Activated CD4-positive, alpha-beta T cell treated with anti-CD3 and anti-CD28 coated beads, Interleukin-2, amount 50 U/mL, for 16 hours (primary cell): ENCODE measurements around the gene NF2.

Experiments used
- DNase-seq: peaks from one replicate; pipeline ENCODE4 v3.0.0-alpha.2; 2020

The NF2 gene

DNA sequence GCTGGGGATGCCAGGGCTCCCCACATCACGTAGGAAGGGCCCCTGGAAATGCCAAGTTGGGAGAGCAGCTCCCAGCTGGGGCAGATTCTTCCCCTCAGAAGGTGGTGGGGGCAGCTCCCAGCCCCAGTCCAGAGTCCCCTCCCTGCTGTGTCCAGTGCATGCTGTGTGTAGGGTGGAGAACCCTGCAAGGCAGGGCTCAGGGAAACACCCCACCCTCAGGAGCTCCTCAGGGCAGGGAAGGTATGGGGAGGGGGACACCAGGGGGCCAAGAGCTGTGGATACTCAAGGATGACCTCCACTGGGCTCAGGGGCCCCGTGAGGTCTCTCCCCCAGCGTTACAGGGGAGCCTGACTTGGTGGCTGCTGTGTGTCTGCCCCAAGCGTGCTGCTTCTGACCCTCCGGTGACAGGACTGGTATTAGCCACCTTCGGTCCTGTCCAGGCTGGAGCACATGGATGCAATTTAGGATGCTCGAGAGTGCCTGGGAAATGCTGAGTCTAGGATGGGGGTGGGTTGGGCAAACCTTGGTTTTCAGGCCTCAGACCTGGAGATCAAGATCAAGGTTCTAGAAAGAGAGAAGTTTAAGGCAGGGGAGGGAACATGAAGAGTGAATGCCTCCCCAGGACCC, 100.2 kb downstream of the NF2 start:
- no peak for DNase-seq

DNA sequence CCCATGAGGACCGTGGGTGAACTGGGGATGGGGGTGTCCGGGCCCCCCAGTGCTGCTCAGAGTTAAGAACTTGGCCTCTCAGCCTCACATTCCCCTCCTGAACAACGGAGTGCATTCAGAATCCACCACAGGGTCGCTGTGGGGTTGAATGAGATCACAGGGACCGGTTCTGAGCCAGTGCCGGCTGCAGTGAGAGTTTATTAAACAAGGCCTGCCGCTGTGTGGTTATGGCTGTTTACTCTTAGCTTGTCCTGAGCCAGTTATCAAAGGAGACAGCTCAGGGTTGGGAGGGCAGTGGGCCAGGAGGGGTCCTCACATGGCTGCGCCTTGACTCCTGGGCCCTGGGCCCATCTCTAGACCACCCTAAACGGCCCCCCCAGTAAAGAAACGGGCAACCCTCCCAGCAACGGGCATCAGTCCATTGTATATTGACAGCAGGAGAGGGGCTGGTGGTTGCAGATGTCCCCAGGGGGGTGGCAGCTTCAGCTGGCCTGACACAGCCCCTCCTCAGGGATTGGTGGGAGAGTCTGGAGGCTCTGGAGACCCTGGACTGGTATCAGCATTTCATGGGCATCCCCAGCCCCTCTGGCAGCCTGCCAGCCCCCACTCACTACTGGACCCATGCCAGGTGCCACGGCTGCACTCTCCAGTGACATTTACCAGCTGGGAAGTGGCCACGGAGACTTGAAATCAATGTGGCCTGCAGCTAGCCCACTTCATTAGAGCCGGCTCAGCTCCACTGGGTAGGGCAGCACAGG, 101.3 kb downstream of the NF2 start:
- no peak for DNase-seq

DNA sequence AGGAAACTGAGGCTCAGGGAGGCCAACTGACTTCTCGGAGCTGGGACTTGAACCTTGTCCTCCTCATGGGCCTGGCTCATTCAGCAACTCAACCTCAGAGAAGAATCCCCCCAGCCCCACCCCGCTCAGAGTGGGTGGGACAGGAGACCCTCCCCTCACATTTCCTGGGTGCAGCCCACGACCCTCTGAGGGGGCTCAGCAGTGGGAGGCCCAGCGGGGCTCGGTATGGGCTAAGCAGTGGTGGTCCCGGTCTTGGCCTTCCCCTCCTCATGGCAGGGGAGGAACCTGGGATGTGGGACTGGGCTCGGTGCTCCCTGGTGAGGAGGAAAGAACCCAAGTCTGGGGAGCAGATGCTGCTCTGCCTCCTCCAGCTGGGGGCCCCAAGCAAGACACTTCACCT, 102.2 kb downstream of the NF2 start:
- DNase-seq = no peak

DNA sequence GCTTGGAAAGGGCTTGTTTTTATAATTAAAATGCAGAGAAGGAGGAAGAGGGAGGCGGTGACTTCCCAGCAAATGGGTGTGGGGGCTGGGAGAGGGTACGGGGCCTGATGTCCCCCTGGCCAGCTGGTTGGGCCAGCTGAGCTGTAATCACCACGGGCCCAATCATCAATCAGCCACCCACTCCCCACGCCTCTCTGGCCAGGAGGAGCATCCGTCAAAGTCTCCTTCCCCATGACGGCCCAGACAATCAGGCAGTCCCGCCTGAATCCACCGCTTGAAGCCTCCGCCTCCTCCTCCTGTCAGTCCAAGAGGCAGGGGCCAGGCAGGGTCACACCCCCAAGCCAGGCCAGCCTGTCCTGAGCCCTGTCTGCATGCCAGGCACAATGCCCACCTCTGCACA, 103.1 kb downstream of the NF2 start:
- DNase-seq = no peak

DNA sequence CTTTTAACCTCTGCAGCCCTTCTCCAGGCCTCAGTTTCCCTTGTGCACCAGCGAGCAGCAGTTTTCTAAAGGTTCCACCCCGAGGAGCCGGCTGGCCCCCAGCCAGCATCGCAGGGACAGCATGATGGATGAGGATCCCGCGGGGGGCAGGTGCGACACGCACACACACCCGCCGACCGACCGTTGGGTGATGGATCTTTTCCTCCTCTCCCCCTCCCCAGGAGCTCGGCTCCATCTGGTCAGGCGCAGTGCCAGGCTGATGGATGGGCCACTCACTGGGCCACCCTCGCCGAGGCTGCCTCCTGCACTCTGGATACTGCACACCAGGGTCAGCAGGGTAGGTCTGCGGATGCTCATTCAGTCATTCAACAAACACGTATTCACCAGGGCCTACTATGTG, 103.6 kb downstream of the NF2 start:
- no peak for DNase-seq

DNA sequence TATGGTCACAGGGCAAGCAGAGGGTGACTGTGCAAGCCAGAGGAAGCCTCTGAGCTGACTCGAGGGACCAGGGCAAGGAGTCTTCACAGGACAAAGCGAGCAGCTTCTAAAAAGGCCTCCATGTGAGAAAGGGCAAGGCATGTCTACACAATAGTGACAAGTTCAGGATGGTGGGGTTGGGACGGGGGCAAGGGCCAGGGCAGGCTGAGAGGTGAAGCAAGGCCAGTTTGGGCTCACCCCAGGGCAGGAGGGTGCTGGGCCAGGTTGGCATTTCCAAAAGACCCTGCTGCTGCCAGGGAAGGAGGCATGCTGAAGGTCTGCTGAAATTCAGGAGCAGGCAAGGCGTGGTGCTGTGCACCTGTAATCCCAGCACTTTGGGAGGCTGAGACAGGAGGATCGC, 104.0 kb downstream of the NF2 start:
- DNase-seq = no peak

DNA sequence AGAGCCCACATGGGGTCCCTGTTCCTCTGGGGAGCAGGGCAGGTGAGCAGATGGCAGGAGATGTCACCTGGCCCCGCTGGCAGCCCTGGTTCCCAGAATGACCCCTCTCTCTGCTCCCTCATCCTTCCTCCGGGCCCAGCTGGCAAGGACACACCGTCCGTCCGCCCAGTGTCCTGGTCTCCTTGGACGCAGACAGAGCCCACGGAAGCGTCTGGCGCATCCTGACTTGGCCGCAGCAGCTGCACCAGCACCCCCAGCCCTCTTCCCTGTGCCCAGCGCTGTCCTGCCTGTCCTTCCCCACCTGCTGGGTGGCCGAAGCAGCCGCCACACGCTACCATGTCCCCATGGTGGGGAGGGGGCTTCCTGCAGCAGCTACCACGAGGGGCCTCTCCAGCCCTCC, 106.8 kb downstream of the NF2 start:
- no peak for DNase-seq

DNA sequence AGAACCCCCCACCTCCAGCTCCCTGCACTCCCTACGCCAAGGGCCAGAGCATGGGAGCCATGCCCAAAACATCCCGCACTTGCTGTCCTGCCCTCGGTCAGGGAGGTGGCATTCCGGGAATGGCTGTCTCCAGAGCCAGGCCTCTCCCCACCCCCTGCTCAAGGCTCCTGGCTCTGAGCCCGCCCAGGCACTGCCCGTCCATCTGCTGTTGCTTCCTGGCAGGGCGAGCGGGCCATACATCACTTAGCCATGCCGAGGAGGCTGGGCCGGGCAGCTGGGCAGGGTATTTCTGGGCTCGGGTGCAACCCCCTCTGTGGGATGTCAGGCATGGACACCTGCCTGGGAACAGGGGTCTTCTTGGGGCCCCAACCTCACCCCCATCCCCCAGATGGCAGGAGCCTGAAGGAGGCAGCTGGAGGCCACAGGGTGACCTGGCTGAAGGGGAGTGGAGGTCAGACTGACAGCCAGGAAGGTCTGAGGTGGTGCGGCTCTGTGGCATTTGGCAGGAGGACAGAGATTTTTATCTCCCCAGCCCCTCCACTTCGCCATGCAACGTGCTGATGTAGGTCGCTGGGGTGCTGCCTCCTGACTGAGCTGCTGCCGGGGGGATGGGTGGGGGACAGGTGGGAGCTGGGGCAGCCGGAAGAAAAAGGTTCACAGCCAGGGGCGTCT, 107.6 kb downstream of the NF2 start:
- no peak for DNase-seq

DNA sequence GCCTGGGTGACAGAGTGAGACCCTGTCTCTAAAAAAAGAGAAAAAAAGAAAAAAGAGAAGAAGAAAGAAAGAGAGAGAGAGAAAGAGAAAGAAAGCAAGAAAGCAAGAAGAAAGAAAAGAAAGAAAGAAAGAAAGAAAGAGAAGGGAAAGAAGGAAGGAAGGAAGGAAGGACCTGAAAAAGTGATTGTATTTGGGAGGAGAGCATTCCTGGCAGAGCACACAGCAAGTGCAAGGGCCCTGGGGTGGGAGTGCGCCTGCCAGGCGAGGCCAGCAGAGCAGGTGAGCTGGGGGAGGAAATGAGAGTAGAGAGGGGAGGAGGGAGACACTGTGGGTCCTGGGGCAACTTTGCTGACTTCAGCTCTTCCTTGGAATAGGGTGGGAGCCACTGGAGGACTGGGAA, 108.7 kb downstream of the NF2 start:
- DNase-seq = no peak

DNA sequence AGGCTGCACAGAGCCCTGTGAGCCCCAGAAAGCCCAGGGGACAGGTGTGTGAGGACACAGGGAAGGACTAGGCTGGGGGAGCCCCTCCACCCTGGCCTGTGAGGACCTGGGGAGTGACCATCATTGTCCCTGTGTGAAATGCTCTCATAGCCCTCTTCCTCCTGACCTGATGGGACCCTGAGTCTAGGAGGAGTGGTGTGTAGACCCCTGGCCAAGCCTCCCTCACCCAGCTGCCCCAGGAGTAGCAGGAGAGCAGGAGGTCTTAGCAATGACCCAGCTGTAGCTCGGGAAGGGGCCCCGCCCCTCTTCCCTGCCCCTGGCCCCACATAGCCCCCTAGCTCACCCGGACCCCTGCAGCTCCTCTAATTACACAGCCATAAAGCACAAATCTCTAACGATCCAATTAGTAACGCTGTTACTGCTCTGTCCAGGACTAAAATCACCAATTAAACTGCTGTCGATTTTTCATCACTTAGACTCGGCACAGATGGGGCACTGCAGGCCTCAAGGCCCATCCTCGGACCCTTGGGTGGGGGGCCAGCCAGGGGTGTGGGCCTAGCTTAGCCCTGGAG, 109.8 kb downstream of the NF2 start:
- DNase-seq = no peak

DNA sequence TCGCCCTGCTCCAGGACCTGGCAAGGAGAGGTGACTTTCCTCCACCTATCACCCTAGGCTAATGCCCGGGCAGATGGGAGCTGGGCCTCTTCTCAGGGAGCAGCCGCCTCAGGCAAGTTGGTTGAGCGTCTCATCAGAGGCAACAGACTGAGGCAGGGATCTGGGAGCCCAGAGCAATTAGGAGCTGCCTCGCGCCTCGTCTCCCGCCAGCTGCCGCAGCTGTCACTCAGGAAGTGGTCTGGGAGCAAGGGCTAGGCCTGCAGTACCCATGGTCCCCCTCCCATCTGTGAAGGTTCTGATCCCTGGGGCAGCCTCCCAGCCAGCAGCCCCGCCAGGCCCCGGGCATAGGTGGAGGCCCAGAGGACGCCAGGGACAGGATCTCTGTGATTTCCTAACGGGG, 111.8 kb downstream of the NF2 start:
- DNase-seq = no peak

DNA sequence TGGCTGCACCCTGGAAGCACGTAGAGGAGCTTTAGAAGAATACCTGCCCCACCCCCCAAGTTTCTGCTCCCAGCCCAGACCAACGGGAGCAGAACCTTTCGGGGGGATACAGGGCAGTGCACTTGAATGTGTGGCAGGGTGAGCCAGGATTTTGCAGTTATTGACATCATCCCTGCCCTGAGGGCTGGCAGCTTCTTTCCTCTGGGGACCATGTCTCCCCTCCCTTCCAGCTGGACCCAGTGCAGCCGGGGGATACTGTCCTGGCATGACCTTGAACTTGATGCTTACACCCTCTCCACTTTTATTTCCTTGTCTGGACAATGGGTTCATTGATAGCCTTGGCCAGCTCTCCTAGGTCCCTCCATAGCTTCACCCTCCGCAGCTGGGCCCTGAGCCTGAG, 112.3 kb downstream of the NF2 start:
- DNase-seq = no peak

DNA sequence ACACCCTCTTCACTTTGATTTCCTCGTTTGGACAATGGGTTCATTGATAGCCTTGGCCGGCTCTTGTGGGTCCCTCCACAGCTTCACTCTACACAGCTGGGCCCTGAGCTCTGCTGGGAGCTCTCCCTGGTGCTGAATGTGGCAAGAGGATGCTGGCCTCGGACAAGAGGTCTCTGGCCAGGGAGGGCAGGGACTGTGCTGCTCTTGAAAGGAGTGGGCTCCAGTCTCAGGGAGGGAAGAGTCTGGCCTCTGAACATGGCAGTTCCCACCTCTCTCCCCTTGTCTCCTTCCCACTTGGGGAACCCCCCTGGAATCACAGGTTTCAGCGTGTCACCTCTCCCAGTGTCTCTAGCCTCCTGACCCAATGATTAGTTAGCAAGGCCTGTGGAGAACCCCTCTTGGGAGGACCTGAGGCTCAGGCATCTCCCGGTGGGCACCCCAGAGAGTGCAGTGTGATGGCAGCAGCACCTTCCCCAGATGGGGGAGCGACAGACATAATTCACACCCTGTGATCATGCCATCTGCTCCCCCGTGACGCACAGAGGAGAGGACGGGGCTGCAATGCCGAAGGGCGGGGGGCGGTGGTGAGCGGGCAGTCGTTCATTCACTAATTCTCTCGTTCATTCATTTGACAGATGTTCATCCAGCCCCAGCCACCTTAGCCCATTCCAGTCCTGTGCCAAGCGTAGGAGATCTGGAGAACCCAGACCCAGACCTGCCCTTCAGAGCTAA, 113.5 kb downstream of the NF2 start:
- DNase-seq = peak; percentile 19

DNA sequence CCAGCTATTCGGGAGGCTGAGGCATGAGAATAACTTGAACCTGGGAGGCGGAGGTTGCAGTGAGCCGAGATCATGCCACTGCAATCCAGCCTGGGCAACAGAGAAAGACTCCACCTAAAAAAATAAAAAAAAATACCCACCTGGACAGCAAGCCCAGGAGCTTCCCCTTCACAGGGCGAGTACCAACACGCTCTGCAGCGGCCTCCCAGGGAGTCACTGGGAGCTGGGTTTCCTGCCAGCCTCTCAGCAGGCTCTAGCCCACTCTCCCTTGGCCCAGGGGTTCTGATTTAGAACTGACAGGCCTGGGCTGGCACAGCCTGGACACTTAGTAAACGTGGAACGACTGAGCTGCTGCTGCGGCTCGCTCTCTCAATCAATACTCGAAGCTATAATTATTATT, 114.4 kb downstream of the NF2 start:
- no peak for DNase-seq

DNA sequence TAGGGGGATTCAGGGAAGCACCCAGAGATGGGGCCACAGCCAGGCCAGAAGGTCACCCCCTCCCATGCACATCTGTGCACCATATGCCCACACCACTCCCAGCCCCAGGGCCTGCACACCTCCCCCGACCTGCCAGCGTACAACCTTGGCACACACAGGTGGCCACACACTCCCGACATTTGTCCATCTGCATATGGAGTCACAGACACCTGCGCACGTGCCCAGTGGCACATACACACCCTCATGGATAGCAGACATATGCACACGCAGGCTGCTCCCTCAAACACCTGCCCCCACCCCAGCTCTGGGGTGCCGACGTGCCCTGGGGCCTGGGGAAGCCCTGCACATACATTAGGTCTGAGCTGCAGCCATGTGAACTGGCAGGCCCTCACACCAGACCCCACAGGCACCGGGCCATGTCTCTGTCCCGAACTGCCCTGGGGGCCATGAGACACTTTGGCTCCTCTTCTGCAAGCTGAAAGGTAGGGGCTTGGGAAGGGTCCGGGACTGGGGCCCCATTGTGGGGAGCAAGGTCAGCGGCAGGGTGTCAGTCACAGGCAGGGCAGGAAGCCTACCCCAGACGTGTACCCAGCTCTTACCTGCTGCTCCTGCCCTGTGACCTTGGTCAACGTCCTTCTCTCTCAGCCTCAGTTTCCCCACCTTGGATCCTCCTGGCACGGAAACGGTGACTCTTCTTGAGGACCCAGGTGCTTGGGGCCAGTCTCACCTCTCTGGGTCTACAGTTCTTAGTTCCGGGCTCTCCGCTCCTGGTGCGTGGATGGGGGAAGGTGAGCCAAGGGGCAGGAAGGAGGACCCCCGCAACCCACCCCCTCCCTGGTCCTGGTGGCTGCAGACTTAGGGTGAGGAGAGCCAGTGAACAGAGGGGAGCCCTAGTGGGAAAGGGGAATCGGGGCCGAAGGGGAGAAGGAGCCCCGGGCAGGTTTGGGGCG, 115.8 kb downstream of the NF2 start:
- no peak for DNase-seq

DNA sequence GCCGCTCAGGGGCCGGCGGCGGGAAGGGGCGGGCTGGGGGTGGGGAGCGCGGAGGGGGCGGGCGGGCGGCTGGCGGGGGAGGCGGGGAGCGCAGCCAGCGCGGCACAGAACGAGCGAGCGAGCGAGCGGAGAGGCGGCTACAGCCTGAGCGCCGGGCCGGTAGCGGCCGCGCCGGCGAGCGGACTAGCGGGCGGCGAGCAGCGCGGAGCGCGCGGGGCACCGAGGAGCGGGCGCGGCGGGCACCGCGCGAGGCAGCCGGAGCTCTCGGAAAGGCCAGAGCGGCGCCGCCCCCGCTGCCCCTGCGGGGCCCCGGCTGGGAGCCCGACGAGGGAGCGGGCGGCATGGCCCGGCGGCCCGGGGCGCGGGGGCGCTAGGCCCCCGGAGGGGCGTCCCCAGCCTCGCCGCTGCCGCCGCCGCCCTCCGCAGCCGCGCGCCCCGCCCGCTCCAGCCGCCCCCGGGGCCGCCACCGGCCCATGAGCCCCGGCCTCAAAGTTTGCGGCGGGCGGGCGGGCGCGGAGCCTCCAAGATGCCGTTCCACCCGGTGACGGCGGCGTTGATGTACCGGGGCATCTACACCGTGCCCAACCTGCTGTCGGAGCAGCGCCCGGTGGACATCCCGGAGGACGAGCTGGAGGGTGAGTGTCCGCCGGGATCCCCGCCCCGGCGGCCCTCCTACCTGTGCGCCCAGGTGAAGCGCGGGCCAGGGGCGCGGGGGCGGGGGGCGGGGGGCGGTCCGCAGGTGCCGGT, 116.6 kb downstream of the NF2 start, which contains the start of gene CABP7:
Gene CABP7 (plus strand): TSS at position 105 of the 747 bp plus-strand sequence. CDS start 422 bp downstream, at position 527.
- no peak for DNase-seq

DNA sequence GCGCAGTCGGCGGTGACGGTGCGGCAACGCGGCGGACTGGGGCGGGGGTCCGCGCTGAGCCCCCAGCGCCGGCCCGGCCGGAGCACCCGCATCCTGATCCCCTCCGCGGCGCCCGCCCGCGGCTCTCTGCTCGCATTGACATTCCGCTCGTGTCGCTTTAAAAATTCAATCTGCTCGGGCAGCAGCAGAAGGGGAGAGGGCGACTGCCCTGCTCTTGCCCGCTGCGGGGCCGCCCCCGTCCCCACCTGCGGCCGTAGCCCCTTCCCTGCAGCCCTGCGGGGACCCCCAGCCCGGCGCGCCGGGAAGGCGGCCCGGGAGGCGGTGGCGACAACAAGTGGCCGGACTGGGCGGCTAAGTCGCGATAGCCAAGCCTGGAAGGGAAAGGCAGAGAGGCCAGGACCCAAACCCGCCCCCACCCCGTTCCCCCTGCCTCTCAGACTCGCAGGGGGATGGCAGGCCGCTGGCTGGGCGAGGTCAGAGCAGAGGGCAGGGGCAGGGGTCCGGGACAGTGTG, 117.4 kb downstream of the NF2 start:
- no peak for DNase-seq

DNA sequence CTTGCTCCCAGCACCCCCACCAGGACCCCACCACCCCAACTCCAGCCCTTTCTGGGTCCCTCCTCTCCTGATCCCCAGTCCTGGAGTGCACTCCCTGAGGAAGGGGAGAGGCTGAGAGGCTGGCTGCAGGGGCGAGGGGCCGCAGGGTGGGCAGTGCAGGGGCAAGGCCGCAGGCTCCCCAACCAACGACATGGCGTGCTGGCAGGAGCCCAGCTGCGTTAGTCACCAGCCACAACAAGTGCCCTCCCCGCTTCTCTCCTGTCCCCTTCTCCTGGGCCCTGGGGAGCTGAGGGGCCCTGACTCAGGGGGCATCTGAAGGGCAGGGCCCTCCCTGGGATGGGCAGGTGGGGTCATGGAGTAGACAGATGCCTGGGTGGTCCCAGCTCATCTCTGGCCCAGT, 118.7 kb downstream of the NF2 start:
- no peak for DNase-seq

DNA sequence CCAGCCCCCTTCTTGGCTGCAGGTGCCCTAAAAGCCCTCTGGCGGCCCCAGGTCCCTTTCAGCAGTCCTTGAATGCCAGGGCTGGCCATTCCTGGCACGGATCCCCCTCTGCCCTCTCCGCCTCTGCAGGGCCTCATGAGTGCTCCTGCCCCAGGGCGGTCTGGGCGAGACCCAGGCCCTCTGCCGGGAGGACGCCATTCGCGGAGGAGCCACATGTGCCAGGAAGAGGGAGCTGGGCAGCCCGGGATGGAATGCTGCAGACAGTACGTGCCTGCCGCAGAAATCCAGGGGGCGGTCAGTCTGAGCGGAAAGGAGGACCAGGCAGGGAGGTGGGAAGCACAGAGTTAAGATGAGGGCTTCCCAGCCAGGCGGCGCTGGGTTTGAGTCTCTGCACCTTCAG, 119.2 kb downstream of the NF2 start:
- DNase-seq = no peak

DNA sequence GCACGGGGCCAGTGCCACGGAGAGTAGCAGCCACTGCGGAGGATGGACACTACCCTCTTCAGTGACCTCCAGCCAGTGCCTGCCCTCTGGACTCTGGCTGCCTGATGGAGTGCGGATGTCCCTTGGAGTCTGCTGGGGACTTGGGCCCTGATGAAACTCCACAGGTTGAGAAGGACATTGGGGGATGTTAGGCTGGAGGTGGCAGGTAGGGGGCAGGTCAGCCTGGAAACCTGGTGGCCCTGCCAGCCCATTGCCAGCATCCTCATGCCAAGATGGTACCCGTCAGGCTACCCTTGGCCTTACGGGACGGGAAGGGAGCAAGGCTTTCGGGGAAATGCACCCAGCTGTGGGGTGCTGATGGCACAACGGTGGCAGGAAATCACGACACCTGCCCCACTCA, 120.3 kb downstream of the NF2 start:
- no peak for DNase-seq

DNA sequence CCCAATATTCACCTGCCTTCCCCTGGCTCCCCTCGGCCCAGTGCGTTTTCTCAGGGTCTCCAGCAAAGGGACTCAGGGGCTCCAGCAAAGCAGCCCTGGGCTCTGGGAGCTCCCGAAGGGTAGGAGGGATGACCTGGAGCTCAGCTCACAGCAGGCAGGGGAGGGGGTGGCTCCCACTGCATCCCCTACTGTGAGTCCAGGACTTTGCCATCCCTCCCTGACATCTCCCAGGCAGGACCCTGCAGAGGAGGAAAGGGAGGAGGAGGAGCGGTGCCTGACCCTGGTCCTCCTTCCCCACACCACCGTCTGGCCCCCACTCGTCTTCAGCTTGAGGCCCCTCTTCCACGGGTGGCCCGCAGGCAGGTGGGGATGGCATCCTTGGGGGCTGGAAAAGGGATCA, 121.4 kb downstream of the NF2 start:
- no peak for DNase-seq
